Activated T-helper 1 cell treated with anti-CD3 and anti-CD28 coated beads, Interleukin-2, amount 50 U/mL, for 16 hours (primary cell): ENCODE measurements around the gene FOXK1.

Experiments used
- DNase-seq, 2 donors: peaks; one replicate each; pipeline ENCODE4 v3.0.0-alpha.2; 2020; ENCODE audit warnings: low read depth in 1 of 2, low spot score in 1 of 2

Gene FOXK1

DNA sequence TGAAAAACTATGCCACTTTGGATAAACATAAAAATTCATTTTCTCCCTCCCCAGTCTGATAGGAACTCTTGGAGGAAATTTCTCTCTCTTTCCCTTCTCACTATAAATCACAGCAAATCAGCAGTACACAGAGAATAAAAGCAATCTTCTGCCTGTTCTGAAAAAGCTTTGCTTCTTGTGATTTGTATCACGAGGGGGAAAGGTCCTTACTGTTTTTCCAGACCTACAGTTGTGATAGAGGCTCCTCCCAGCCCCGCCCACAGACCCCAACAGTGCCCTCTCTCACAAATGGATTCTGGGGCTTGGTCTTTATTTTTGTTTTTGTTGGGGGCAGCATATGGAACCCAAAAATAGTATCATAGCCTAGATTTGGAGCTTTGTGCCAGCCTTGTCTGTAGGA lies 12.2 kb downstream of the FOXK1 start:
- DNase-seq: no peak

DNA sequence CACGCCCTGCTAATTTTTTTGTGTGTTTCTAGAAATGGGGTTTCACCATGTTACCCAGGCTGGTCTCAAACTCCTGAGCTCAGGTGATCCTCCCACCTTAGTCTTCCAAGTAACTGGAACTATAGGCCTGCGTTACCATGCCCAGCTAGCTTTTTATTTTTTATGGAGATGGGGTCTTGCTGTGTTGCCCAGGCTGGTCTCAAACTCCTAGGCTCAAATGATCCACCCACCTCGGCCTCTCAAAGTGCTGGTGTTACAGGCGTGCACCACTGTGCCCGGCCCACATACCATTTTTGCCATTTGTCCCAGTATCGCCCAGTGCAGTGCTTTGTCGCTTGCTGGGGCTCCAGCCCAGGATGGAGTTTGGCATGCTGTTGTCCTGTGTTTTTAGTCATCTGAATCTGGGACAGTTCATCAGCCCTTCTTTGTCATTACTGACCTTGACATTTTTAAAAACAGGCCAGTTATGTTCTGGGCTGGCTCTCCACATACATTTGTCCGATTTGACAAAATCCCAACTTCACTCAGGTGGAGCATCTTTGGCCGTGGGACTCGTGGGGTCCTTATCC lies 16.7 kb downstream of the FOXK1 start:
- DNase-seq: no peak

DNA sequence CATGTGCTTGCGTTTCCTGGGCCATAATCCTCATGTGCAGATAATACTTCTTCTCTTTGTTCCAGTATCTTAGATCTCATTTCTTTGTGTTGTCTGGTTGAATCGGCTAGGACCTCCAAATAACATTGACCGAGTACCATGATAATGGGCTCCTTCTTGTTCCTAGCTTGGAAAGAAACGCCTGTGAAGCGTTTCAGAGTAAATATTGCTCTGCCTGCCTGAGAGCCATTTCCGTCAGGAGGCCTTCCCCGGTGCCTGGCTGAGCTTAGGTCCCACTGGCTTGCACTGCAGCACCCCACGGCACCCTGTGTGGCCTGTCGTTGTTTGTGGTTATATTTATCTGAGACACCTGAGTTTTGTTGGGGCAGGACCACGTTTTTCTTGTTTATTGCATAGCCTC lies 17.7 kb downstream of the FOXK1 start:
- DNase-seq: no peak

DNA sequence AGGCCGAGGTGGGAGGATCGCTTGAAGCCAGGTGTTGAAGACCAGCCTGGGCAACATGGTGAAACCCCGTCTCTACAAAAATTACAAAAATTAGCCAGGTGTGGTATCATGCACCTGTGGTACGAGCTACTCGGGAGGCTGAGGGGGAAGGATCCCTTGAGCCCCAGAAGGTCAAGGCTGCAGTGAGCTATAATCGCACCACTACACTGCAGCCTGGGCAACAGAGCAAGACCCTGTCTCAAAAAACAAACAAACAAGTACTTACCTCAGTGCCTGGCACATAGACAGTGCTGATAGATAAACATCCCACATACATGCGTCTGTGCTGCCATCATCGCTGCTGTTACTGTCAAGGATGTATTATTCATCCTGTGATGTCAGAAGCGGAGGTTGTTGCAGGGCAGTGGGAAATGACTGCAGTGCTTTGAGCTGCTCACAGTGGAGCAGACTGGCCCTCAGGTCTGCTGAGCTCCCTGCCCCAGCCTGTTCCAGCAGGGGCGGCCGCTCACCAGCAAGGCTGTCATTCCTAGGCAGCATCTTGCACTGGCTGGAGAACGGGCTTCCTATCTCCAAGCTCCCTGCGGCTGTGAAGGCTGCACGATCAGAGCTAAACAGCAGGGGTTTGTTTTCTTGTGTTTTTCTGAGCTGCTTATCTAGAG lies 18.6 kb downstream of the FOXK1 start:
- DNase-seq: no peak

DNA sequence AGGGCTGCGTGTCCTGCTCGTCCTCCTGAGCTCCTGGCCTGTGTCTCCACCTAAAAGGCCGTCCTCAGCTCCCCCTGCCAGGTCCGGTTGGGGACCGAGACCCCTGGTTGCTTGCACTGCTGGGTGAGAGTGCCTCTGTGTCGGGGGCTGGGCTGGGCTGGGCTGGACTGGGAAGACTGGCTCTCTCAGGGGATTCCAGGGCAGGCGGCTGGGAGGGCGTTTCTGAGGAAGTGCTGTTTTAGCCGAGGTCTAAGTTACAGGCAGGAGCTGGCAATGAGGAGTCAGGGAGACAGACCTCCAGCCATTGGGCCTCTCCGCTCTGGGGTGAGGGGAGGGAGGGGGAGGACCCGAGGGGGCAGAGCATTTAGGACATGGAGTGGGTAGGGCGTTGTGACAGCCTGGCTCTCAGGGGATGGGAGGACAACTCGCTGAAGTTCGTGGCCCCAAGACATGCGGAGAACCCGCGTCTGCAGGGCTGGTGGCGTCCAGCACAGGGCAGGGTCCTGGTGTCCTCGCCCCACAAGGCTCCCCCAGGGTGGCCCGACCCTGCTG lies 20.9 kb downstream of the FOXK1 start:
- no peak for DNase-seq

DNA sequence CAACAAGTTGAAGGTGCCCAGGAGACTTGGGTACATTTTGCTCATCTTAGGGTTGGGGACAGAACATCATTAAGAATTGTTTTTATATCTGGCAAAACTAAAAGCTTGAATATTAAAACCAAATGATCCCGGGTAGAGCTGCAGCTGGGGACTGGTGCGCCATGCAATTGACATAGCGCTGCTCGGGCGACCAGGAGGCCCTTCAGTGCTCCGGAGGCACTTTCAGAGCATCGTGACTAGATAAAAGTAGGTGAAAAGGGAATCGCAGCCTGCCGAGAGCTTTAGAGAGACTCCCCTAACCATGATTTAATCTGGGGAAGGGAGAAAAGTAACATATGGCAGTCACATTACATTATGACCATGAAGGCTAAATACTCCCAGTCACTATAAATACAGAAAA lies 21.4 kb downstream of the FOXK1 start:
- DNase-seq: no peak

DNA sequence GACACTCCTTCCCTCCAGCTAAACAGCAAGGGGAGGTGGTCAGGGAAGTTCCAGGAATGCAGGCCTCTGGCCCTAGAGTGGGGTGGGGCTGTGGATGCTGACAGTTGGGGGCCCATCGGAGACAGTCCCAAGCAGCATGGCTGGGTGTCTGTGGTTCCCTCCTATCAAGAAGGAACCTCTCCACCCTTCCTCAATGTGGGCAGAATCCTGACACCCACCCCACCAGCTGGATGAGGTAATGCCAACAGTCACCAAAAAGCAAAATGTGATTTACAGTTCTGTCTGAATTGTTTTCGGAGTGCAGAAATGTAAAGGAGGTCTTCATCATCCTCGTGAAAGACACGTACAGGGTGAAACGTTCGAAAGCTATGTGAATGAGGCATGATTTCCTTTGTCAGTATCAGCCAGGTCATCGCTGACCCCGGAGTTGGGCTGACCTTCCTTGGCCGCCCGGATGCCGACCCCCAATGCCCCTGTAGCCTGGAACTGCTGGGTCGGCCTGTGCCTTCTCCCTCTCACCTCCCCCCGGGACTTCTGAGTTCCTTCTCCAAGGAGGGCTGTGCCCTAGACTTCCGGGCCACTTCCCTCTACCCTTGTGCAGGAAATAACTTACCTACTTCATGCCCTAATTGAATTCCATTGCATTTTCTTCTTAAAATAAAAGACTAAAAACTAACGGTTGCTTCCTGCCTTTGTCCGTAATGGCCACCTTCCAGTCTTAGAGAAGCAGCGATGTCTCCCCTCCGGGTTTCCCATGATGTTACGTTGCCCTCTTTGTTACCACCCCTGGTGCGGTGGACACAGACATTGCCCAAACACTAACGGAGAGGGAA lies 24.5 kb downstream of the FOXK1 start:
- no peak for DNase-seq

DNA sequence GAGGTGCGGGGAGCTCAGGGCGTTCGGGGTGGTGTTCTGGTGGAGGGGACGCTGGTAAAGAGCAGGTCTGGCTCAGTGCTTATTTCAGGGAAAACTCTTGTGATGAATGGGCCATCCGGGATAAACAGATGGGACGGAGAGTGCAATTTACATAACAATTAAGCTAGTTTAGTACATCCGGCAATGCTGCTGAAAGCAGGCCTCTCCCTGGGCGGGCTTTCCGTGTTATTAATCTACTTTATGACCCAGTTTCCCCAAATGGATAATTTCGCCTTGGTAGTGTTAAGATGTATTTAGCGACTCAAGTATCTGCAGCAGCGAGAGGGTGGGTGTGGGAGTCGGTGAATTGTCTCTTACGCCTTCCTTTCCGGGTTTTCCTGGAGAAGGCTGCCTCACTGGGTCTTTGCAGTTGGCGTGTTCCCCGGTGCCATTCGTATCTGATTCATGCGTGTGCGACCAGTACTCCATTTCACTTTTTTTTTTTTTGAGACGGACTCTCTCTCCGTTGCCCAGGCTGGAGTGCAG lies 25.2 kb downstream of the FOXK1 start:
- no peak for DNase-seq

DNA sequence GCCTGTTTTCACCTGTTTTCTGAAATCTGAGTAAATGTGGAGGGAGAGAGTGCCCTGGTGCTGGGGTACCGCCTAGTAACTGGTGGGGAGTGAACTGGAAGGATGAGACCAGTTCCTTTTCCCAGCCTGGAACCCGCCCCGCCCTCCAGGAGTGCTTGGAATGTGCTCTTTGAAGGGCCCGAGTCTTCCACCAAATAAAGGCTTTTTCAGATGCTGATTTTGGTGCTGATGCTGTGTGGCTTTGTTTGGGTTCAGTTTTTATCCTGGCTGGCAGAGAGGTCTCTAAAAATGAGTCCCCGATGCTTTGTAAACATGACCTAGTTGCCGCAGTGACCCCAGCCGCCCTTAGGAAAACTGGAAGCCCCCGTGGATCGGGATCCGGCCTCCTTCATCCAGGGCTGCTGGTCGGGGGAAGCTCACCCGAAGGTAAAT lies 25.9 kb downstream of the FOXK1 start:
- DNase-seq: no peak

DNA sequence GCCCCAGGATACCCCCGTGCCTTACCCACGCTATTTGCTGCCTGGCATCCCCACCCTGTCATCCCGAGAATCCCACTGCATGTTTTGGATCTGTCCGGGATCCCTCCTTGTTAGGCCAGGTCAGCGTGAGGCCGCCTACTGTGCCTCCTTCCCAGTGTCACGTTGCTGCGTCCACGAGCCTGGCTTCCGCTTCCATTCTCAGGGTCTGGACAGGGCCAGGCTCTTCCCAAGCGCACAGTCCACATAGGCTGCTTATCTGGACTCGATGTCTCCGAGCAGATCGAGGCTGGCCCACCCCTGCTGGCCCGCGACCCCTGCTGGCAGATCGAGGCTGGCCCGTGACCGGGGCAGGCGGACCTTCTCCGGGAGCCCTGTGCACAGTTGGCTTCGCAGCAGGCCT lies 27.1 kb downstream of the FOXK1 start:
- no peak for DNase-seq

DNA sequence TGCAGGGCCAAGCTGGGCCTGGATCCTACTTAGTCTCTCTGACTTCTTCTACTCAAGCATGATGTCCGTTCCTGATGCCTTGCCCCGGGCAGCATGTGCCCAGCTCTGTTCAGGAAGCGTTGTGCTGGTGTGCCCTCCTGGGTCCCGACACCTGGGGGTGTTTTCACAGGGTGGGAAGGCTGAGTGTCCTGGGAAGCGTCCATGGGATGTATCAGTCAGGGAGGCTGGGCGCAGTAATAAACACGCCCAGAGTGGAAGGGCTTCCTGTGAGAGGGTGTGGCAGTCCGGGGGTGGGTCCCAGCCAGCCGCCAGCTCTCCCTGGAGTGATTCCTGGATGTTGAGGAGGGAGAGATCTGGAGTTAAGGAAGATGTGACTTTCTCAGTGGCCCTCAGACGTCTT lies 29.0 kb downstream of the FOXK1 start:
- DNase-seq: no peak

DNA sequence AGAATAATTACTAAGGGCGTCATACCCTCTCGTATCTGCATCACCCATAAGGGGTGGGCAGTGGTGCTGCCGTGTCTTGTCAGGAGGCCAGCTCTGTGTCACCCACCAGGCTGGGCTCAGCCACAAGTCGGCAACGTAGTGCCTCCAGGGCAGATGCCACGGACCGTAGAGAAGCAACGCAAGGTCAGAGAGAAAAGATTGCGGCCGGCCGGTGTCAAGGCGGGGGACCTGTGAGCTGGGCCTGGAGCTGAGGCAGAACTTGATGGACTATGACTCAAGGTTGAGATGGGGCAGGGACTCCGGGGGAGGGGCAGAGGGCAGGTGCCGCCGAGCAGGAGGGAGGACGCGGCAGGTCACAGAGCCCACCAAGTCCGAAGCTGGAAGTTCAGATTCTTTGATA lies 29.5 kb downstream of the FOXK1 start:
- no peak for DNase-seq

DNA sequence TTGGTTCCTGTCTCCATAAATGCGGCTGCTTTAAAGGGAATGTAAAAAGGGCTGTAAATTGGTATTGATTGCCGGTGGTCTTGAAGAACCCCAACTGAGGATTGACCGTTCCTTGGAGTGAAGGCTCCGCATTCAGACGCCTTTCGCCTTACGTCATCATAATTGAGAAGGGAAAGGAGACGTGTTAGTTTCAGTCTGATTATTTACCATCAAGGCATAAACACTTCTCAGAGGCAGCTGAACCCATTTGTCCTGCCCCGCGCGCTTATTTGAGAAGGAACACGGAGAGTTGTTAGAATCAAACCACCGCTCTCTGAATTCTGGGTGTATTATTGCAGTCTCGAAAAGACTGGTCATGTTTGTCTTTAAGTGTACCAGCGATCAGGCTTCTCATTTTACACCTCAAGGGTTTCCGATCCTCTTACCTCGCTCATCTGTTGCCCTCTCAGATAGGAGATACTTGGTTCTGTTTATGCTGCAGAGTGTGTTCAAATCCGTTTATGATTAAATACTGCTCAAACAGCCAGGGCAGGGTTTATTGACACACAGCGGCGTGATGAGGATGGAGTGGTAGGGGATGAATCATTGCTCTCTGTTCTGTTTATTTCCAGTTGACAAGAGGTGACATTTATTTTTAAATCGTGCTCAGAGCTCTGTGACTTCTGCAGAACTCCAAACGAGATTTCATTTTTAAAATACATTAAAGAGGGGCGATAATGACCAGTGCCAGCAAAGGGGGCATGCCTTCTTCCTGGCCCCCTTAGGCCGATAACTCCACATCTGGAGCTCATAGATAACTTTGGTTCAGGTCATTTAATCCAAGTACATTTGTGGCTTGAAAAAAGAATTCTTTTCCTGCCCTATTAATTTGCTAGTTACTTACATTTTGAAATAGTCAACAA lies 30.4 kb downstream of the FOXK1 start:
- DNase-seq: no peak

DNA sequence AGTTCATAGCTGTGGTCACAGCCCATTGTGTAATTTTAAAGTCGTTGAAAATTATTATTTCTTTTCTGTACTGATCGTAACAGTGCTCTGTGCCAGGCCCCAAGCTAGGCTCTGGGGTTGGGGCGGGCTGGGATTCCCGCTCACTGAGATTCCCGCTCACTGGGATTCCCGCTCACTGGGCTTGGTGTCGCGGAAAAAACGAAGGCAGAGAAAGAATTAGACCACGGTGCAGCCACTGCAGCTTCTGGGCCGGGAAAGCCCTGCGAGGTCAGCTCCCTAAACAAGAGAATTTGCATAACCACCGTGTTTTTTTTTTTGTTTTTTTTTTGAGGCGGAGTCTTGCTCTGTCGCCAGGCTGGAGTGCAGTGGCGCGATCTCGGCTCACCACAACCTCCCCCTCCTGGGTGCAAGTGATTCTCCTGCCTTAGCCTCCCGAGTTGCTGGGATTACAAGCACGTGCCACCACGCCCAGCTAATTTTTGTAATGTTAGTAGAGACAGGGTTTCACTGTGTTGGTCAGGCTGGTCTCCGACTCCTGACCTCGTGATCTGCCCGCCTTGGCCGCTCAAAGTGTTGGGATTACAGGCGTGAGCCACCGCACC lies 31.2 kb downstream of the FOXK1 start:
- no peak for DNase-seq

DNA sequence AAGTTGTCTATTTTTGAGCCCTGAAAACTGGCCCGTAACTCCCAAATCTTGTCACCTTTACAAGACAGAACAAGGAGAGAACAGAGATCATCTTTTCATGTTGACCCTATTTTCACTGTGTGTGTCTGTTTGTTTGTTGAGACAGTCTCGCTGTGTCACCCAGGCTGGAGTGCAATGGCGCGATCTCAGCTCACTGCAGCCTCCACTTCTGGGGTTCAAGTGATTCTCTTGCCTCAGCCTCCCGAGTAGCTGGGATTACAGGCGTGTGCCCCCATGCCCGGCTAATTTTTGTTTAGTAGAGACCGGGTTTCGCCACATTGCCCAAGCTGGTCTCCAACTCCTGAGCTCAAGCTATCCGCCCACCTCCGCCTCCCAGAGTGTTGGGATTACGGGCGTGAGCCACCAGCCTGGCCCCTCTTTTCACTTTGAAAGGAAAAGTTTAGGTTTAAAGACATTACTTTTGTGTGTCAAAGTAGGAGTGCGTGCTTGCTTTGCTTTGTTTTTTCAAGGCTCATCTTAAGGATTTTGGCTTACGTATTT lies 32.1 kb downstream of the FOXK1 start:
- no peak for DNase-seq

DNA sequence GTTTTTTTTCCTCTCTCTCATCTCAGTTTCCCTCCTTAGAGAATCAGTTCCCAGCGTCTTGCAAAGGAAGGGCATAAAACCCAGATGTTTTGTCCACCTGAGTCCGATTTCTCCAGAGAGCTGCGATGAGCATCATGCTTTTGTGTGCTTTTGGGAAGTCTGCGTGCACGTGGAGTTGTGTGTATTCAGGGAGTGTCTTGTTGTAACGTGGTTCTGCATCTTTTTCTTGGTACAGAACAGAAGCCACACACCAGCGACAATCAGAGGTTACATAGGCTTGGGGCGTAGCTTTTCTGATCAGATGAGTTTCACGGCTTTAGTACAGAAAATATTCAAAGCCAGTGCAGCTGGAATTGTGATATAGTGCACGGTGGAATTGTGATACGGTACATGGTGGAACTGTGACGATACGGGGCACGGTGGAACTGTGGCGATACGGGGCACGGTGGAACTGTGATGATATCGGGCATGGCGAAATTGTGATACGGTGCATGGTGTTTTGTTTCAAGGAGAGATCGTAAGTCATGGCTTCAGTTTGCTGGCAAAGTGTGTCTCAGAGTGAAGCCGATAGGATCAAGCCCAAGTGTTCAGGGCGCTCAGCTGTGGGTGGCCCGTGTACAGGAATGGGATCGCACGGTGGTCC lies 32.8 kb downstream of the FOXK1 start:
- no peak for DNase-seq

DNA sequence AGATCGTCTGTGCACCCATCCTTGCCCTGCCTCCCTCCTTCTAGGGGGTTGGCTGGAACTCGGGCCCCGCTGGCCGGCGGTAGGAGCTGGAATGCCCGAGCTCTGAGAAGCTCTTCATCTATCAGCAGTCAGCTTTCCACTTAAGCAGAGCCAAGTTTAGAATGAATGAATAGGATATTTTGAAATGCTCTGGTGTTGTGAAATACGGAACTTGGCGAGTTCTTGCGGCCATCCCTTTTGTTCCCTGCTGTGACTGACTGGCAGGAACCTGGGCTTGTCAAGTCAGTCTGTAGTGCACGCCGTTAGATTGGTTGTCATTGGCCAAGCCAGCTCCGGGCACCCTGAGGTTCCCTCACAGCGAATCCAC lies 33.3 kb downstream of the FOXK1 start:
- no peak for DNase-seq

DNA sequence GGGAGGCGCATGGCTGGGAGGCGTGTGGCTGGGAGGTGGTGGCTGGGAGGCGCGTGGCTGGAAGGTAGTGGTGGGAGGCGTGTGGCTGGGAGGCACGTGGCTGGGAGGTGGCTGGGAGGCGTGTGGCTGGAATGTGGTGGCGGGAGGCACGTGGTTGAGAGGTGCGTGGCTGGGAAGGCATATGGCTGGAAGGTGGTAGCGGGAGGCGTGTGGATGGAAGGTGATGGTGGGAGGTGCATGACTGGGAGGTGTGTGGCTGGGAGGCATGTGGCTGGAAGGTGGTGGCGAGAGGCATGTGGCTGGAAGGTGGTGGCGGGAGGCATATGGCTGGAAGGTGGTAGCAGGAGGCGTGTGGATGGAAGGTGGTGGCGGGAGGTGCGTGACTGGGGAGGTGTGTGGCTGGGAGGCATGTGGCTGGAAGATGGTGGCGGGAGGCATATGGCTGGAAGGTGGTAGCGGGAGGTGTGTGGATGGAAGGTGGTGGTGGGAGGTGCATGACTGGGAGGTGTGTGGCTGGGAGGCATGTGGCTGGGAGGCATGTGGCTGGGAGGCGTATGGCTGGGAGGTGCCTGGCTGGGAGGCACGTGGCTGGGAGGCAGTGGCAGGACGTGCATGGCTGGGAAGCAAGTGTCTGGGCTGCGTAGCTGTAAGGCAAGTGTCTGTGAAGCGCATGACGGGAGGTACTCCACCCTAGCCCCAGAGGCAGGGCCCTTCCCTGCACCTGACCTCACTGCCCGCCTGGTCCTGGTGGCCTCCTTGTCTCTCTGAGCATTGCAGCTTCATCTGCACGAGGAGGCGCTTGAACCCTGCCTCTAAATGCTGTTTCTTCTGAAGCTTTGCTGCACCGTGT lies 35.1 kb downstream of the FOXK1 start:
- DNase-seq: no peak

DNA sequence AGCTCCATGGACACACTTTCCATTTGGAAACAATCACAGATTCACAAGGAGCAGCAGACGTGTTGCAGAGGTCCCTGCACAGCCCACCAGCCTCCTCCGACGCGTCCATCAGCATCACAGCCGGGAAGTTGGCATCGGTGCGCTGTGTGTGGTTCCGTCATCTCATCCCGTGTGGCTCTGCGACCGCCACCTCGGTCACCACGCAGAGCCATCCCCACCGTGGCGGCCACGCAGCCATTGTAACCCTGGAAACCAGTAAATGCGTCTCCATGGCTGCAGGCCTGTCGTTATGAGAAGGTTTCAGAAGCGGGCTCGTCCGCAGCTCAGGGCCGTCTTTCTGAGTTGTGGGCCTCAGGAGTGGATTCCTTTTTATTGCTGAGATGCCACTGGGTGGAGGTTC lies 36.0 kb downstream of the FOXK1 start:
- no peak for DNase-seq
